GM10266 (cell line): Measurements from ENCODE around the gene SPOCK2.

Experiments used
- DNase-seq: peaks from one replicate; pipeline ENCODE4 v3.0.0; 2012; ENCODE audit errors: extremely low spot score
- TF ChIP-seq, protein P1 (sequence below): IDR thresholded peaks from 2 replicates; pipeline ENCODE4 v1.5.1; 2012; ENCODE audit warnings: mild to moderate bottlenecking, low read depth; ENCODE audit not compliant: control insufficient read depth, insufficient read depth; ENCODE audit errors: missing control alignments

SPOCK2 gene

DNA sequence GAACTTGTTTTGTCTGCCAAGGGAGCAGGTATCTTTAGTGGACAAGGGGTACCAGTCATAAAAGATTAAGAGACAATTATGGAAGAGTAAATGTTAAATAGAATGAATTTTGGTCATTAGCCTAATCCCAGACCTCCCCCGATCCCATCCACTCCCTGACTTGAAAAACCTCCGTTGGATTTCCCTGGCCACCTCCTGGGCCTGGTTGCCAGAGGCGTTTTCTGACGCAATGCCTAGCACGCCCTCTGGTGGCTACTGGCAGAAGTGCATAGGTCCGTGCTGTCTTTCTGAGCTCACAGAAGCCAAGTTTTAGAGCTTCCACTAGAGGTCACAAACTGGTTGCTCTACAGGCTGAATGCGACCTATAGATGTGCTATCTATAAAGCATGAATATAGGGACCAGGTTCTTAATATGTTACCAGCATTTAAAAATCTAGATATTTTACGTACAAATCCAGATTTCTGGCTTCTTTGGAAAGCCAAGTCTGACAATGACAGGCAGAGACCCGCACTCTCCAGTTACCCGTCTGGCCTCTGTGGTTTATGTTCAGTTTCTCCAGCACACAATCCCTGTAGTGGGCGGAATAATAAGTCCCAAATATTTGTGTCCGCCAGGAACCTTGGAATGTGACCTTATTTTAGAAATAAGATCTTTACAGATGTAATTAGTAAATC lies 39.8 kb downstream of the SPOCK2 start:
- TF ChIP-seq, protein P1, sequence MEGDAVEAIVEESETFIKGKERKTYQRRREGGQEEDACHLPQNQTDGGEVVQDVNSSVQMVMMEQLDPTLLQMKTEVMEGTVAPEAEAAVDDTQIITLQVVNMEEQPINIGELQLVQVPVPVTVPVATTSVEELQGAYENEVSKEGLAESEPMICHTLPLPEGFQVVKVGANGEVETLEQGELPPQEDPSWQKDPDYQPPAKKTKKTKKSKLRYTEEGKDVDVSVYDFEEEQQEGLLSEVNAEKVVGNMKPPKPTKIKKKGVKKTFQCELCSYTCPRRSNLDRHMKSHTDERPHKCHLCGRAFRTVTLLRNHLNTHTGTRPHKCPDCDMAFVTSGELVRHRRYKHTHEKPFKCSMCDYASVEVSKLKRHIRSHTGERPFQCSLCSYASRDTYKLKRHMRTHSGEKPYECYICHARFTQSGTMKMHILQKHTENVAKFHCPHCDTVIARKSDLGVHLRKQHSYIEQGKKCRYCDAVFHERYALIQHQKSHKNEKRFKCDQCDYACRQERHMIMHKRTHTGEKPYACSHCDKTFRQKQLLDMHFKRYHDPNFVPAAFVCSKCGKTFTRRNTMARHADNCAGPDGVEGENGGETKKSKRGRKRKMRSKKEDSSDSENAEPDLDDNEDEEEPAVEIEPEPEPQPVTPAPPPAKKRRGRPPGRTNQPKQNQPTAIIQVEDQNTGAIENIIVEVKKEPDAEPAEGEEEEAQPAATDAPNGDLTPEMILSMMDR, result peak; percentile 99
- DNase-seq, result peak; percentile 85

DNA sequence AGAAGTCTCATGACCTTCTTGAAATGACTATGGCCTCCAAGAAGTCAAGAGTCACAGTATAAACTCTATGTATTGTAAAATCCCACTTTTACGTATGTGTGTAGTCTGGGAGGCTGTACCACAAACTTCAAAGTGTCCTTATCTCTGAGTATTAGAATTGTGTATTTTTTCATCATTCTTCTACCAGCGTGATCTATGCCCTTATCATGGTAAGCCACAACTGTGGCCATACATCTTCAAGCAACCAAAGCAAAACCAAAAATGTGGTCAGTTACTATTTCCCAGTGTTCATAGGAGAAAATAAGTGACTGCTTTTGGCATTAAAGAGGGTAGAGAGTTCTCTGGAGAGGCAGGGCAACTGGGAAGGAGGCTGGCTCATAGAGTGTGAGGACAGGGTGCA lies 42.8 kb downstream of the SPOCK2 start:
- no peak for DNase-seq
- TF ChIP-seq, protein P1, result no peak

DNA sequence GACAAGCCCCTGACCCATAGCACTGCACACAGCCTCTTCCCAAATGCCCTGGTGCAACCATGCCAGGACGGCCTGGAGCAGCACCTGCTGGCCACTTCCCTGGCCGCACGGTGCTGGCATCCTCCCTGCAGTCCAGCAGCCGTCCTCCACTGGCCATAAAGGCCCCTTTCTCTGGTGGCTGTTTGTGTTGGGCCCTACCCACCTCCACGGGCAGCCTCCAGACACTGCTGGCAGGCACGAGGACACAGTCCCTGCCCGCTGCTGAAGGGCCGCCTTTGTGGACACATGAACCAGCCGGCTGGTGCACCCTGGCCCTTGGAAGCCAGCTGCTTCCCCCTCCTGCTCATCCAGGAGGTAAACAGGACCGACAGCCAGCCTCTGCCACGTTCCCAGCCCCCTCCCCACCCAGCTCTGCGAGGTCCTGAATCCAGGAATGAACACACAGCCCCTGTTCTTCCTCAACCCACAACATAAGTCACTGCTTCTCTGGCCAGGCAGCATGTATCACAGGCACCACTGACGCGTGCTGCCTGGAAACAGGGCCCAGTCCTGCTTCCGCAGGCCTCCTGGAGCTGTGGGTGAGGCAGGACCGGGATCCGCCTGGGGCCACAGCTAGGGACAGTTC lies 43.8 kb downstream of the SPOCK2 start:
- TF ChIP-seq, protein P1, result no peak
- DNase-seq, result no peak

DNA sequence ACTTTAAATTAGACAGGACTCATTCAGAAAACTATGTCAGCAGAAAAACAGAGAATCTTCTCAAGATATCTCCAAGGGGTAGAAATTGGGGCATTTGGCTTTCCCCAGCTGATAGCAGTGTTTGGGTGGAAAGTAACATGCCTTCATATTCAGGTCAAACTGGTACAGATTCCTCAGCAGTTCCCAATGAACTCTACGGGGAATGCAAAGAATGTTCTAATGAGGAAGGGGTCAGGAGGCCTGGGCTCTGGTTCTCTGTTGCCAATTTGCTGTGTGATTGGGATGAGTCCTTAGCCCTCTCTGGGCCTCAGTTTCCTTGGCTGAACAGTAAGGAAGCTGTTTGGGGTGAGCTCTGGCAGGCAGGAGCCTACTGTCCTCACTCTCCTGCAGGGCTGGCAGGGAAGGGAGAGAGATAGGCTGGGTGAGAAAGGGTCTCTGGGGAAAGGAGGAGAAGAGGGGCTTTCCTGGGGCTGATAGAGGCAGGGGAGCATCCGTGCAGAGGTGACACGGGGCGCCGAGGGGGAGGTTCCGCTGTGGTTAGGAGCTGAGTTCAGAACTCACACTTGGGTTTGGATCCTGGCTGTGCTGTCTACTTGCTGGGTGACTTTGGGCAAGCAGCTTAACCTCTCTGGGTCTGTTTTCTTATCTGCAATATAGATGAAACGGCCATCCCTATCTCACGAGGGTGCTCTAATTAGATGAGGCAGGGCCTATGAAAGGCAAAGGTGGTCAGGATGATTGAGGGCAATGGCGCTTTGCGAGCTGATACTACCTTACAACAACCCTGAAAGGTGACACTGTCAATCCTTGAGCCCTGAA lies 45.1 kb downstream of the SPOCK2 start:
- DNase-seq, result no peak
- TF ChIP-seq, protein P1, result no peak

DNA sequence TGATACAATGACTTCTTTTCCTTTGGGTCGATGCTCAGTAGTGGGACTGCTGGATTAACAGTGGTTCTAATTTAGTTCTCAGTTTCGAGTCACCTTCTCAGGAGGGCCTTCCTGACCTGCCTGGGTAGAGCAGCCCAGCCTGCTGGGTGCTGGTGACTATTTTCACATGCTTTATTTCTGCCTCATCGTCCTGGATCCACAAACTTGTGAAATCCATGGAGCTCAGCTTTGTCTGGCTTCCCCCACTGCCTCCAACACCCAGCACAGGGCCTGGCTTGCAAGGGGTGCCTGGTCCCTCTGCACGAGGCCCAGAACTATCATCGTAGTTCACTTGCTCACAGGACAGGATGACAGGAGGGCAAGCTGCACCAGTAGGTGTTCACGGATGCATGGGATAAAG lies 46.9 kb downstream of the SPOCK2 start:
- TF ChIP-seq, protein P1, result no peak

DNA sequence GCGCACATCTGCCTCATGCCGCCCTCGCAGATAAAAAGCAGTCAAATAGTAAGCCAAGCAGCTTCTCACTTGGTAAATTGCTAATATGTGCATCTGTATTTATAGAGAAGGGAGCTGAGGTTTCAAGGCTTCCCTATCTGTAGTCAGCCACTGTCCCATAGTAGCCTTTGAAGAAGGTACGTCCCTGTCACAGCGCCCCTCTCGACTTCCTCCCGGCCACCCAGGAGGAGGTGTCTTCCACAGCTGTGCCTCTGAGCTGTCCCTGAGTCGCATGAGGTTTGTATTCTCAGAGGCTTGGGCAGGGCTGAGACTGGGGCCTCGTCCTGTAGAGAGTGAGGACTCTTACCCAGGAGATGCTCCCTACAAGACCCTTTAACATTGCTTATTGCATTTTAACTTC lies 49.0 kb downstream of the SPOCK2 start:
- no peak for DNase-seq
- TF ChIP-seq, protein P1, result no peak

More for the DNA sequence above, 46.9 kb downstream of the SPOCK2 start:
- DNase-seq, result no peak

DNA sequence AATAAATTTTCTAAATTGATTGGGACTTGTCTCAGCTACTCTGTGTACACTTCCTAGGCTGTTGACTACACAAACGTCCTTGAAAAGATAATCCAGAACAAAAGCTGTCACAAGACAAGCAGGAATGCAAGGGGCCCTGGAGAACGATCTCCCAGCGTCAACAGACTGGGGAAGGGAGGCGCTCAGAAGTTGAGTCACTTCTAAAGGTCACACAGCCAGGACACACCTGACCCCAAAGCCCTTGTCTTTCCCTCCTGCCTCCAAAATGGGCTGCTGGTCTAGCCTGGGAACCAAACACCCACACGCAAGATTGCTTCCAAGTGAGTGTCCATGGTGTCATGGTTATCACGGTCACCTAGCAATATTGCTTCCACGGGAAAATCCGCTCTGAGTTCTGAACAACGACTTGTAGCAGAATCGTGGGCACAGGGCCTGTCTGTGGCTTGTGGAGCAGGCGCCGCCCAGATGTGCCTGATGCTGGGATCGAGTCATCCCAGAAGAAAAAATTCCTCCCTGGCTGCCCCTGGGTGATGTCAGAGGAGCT lies 49.8 kb downstream of the SPOCK2 start:
- TF ChIP-seq, protein P1, result no peak

More for the DNA sequence above, 49.8 kb downstream of the SPOCK2 start:
- no peak for DNase-seq
